NCI-H146 (cell line): ENCODE results near the gene TBXAS1.
A peak's percentile ranks its signal among the peaks of the same experiment; 100 is the strongest.

Experiments
- DNase-seq: peaks from one replicate; lab custom pipeline; 2025; lab: John Stamatoyannopoulos, UW

The TBXAS1 gene

GRCh38 chr7:140049339-140050024 is 220.4 kb downstream of the TBXAS1 start:
- peak; percentile 89 for DNase-seq

DNA sequence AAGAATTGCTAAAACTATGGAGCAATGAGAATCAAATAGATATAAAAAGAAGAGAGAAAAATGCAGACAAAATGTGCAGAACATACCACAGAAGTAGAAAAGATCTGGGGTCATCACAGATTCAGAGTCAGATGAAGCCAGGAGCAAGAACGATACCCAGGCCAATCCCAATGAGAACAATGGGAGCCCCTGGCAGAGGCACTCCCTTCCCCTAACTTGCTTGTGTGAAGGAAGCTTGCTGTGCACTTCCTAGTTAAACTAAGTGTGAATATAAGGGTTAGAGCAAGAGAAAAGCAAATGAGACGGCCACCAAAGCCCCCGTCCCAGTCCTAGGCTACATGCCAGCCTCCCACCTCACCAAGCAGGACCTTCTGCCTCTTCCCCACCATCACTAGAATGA is 221.0 kb downstream of the TBXAS1 start:
- DNase-seq, result no peak

DNA sequence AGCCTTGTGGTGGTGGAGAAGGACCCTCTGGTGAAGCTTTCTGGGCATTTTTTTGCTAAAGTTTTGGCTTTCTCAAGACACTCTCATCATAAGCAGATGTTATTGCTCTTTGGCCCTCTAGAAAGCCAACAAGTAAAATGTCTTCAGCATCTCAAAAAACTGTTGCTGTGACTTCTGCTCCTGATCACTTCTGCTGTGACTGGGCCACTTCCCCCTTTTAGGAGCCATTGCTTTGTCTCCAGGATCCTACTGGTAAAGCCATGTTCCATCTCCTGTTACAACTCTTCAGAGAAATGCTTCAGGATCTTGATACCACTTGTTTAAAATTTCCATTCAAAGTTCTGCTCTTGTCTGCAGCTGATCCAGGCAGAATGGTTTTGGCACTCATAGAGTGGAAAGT is 222.8 kb downstream of the TBXAS1 start:
- DNase-seq, result no peak

- DNase-seq, result no peak
Measured at GRCh38 chr7:140053812-140054539, 224.9 kb downstream of the TBXAS1 start.

DNA sequence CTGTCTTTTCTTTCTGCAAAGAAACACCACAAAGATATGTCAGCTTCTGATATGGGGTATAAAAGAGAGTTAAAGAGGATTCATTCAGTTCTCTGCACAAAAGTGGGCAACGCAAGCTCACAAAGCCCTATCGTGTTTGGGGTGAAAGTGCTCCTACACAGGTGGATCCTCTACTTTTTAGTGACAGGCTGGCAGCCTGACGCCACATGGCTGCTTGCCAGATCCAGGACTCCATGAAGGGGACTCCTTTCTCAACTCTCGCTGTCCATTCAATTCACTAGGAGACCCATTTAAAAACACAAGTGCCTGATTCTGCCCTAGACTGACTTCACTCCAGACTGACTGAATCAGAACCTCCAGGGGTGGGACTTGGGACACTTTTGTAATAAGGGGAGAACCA is 225.7 kb downstream of the TBXAS1 start:
- no peak for DNase-seq

DNA sequence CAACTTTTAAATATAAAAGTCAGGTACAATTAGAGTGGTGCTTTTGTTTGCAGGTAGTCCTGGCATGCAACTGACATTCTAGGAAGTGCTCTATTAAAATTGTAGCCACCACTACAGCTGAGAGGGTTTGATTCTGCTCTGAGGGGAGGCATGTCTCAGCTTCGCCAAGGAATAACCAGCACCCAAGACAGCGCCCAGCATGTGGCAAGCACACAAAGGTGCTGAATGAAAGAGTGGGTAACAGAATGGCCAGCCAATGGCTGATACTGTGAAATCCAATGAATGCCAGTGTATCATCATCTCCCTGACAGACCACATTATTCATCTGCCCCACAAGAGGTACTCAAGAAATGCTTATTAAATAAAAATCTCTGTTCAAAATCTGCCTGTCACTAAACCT is 226.8 kb downstream of the TBXAS1 start:
- no peak for DNase-seq

DNA sequence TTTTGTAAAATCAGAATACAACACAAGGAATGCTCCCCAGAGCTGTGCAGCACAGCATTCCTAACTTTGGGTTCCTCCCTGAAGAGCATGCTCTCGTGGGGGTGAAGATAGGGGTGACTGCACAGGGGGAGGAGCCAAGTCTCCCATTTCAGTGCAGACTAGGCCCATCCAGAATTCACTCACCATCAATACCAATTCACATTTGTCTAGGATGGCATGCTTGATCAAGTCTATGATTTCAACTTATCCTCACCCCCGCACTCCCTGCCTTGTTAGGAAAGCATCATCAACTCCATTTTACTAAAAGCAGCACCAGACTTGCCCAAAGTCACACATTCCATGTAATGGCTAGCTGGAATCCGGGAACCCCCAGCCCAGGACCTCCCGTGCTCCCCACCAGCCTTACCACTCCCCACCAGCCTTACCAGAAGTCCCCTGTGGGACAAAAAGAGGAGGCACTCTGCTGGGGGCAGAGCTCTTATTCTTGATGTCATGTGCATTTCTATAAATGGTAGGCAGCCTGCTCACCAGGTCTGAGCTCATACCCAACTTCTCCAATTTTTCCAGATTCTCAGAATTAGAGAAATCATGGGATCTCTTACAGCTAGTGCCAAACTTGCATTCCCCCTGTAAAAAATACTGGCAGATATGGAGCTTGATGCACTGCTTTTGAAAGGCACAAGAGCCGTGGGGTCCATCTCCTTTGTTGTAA is 227.5 kb downstream of the TBXAS1 start:
- no peak for DNase-seq

GRCh38 chr7:140057143-140057535 is 228.1 kb downstream of the TBXAS1 start:
- no peak for DNase-seq

- DNase-seq, result no peak
Measured at GRCh38 chr7:140058517-140058916, 229.5 kb downstream of the TBXAS1 start.

DNA sequence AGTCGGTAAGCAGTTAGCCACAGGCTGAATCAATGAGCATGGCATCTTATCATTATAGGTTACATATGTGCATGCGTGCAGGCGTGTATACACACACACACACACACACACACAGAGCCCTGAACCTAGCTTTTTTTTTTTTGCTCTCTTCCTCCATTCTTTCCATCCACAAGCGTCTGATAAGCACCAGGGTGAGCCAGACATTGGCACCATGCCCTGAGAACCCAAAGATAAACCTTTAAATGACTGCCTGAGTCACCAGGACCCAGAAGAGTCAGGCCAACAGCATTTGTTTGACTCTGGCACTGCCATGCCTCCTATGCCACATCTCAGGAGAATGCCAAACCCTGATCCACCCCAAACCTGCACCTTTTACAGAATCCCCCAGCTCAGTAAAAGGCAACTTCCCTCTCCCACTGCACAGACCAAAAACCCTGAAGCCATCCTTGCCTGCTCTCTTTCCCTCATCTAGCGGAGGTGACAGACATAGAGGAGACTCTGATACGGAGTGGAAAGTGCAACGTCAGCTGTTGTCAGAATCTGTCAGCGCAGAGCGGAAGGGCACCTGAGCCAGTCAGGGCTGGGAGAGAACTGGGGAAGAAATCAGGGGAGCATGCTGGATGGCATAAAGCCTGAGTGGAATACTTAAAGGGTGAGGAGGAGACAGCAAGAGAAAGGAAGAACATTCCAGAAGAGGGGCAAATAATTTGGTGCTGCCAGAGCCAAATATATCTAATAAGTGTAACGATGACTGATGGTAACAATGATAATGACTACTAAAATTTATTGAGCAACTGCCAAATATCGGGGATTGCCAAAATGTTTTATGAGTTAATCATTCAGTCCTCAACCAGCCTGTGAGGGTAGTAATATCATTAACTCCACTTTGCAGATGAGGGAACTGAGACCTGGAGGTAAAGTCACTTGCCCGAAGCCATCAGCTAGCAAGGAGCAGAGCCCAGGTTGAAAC is 230.5 kb downstream of the TBXAS1 start:
- DNase-seq, result no peak

DNA sequence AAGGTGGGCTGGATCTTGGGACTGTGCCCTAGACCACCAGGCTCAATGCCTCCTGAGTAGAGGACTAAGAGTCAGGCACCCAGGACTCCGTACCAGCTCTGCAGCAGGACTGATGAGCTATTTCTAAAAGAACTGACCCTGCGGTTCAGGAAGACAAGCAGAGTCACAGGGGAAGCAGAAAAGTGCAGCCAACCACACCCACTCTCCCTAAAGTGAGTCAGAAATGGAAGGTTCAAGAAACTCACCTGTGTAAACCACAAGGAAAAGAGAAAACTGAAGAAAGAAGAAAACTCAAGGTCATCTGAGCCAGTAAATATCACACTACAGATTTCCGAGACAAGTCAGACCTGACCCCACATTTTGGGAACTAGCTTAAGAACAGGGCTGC is 231.2 kb downstream of the TBXAS1 start:
- no peak for DNase-seq

- no peak for DNase-seq
Measured at GRCh38 chr7:140060788-140061606, 231.9 kb downstream of the TBXAS1 start.

DNA sequence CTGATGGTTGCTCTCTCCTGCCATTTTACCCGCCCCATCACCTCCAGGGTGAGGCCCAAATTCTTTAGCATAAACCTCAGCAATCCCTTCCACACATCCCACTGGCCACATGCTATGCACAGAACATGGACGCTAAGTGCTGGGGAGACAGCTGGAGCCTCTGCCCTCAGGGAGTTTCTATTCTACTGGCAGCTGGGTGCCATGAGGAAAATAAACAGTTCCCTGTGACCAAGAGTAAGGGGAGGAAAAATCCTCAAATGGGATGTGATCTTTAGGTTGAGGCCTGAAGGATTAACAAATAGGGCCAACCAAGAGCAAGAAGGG is 232.5 kb downstream of the TBXAS1 start:
- peak; percentile 13 for DNase-seq

DNA sequence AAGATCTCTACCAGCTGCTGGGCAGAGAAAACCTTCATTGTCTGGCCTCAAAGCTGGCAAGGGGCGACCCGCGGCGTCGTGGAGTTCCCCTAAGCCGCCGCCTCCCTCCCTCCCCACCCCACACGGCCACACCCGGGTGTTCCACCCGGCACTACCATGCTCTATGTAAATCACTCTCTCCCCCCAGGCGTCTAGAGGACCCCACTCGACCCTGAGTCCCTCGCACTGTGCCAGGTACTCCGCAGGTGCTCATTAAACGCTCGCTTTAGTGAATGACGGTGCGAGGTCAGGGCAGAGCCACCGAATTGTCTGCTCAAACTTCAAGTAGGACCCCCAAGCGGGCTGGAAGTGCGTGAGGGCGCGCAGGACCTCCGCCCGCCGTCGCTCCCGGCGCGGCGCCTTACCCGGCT is 233.1 kb downstream of the TBXAS1 start:
- DNase-seq, result peak; percentile 42

GRCh38 chr7:140062528-140063299 is 233.7 kb downstream of the TBXAS1 start, which contains the start of gene PARP12:
TSS of gene PARP12 (minus strand) at chr7:140062951. CDS start at chr7:140062847, 104 bp downstream.
- peak; percentile 69 for DNase-seq

DNA sequence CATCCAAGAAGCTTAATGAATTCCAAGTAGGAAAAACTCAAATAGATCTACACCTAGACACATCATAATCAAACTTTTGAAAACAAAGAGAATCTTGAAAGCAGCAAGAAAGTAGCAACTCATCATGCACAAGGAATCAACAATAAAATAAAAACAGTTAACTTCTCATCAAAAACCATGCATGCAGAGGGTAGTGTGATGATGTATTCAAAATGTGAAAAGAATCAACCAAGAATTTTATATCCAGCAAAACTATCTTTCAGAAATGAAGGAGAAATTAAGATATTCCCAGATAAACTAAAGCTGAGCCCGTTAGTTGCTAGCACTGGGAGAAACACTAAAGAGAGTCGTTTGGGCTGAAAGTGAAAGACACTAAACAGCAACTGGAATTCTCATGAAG is 238.0 kb downstream of the TBXAS1 start:
- no peak for DNase-seq

DNA sequence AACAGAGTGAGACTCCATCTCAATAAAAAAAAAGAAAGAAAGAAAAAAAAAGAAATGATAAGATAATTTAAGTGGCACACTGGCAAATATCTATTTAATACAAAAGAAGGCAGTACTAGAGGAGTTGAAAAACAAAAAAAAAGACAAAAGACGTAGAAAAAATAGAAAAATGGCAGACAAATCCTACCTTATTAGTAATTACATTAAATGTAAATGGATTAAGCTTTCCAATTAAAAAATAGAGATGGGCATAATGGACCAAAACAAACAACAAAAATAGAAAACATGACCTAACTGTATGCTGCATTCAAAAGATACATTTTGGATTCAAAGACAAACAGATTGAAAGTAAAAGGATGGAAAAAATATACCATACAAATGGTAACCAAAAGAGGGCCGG is 239.0 kb downstream of the TBXAS1 start:
- DNase-seq, result no peak

- no peak for DNase-seq
Measured at GRCh38 chr7:140069298-140069949, 240.4 kb downstream of the TBXAS1 start.
